ENCODE data around the gene SH3BP1. TPM values are rescaled to one million over a fixed set of nuclear protein-coding genes. Genes with fewer than 3 reads are reported as not detected.
A peak's percentile ranks its signal among the peaks of the same experiment; 100 is the strongest.

Gene SH3BP1
- total and polyA plus RNA-seq, 7 experiments from 2014 or later, result 12.9 to 157 (median 80.4) TPM

- Mint-ChIP-seq H3K27ac (peak overlapping the region; percentile 91 to 99 (median 97)), H3K36me3 (peaks cover 0 to 5% (median 0%) of the 10 kb centered on the region in 5 donors)
- DNase-seq, result peak; percentile 83 to 96 (median 89)
These were observed 32.2 kb upstream of the SH3BP1 start for GRCh38 chr22:37607010-37607934.

GRCh38 chr22:37607935-37608476 is 31.5 kb upstream of the SH3BP1 start:
- peak overlapping the region; percentile 85 for H3K27ac ChIP-seq (ENCODE audit: low read depth, low read length)
- DNase-seq (no peak), ATAC-seq (no peak)
- intact Hi-C loops (cut with micrococcal nuclease), result loop anchor here (1.0 to 10.0 kb wide), 22 partner anchors 15 to 1264 kb away; partner anchors contain the start of genes EIF3L (in 2 of the 2), NOL12 (in 2 of the 2), RAC2 (in 2 of the 2) and SH3BP1 (in 2 of the 2)
- peaks cover 46 to 47% of the 10 kb centered on the region in 2 donors for H3K4me1 ChIP-seq (ENCODE audit: control insufficient read depth in 2 of 2, insufficient read depth in 2 of 2, low read length in 2 of 2)
- peak overlapping the region; percentile 91 to 99 (median 97) for H3K27ac Mint-ChIP-seq
- H3K4me1 Mint-ChIP-seq, result peaks cover 36 to 73% (median 58%) of the 10 kb centered on the region in 7 donors
- ChIA-PET CTCF (interaction anchor here (0.6 to 6.0 kb wide), 19 partner anchors 13 to 255 kb away, joined by 3 to 36 read pairs (median 5); partner anchors contain the start of genes MFNG, NOL12 and PDXP), POLR2A (interaction anchor here (0.6 to 5.6 kb wide), 27 partner anchors 8 to 1144 kb away, joined by 3 to 74 read pairs (median 5); partner anchors contain the start of genes ANKRD54, EIF3L, LGALS1 and LGALS2)
- H3K9me3 ChIP-seq (ENCODE audit: control insufficient read depth in 2 of 3, low read length in 3 of 3), result no peaks in the 10 kb centered on the region
- peaks cover 0 to 3% (median 0%) of the 10 kb centered on the region in 3 experiments for H3K36me3 ChIP-seq (ENCODE audit: control insufficient read depth in 2 of 3, insufficient read depth in 3 of 3, low read length in 3 of 3)
- H3K4me3 Mint-ChIP-seq, result peak overlapping the region; percentile 80 to 97 (median 90)
- peak overlapping the region; percentile 81 for H3K4me3 ChIP-seq (ENCODE audit: low read length)
- no peaks in the 10 kb centered on the region for H3K27me3 ChIP-seq (ENCODE audit: control insufficient read depth in 2 of 2, insufficient read depth in 2 of 2, low read length in 2 of 2)
- H3K27me3 Mint-ChIP-seq, result peaks cover 0 to 8% (median 0%) of the 10 kb centered on the region in 5 donors
- peaks cover 0 to 5% (median 0%) of the 10 kb centered on the region in 5 donors for H3K36me3 Mint-ChIP-seq
- H3K9me3 Mint-ChIP-seq, result peaks cover 0 to 2% (median 0%) of the 10 kb centered on the region in 11 donors

More at GRCh38 chr22:37607010-37607934, 32.2 kb upstream of the SH3BP1 start:
- intact Hi-C loops (cut with micrococcal nuclease), result loop anchor here (1.0 to 10.0 kb wide), 8 partner anchors 140 to 1265 kb away; partner anchors contain the start of genes RAC2 (in 2 of the 2), CBX6 (in 1 of the 2), EIF3D (in 1 of the 2) and JOSD1 (in 1 of the 2)
- Mint-ChIP-seq H3K4me3 (peak overlapping the region; percentile 77 to 97 (median 89)), H3K27me3 (peaks cover 0 to 15% (median 0%) of the 10 kb centered on the region in 5 donors), H3K9me3 (peaks cover 0 to 2% (median 0%) of the 10 kb centered on the region in 11 donors), H3K4me1 (peaks cover 43 to 80% (median 63%) of the 10 kb centered on the region in 7 donors)
- Histone ChIP-seq H3K27ac (ENCODE audit: low read depth, low read length) (peak overlapping the region; percentile 85), H3K36me3 (ENCODE audit: control insufficient read depth in 2 of 3, insufficient read depth in 3 of 3, low read length in 3 of 3) (no peaks in the 10 kb centered on the region), H3K4me3 (ENCODE audit: low read length) (peak overlapping the region; percentile 60), H3K9me3 (ENCODE audit: control insufficient read depth in 2 of 3, low read length in 3 of 3) (no peaks in the 10 kb centered on the region), H3K4me1 (ENCODE audit: control insufficient read depth in 2 of 2, insufficient read depth in 2 of 2, low read length in 2 of 2) (peaks cover 46 to 47% of the 10 kb centered on the region in 2 donors), H3K27me3 (ENCODE audit: control insufficient read depth in 2 of 2, insufficient read depth in 2 of 2, low read length in 2 of 2) (no peaks in the 10 kb centered on the region)
- POLR2A ChIA-PET, result interaction anchor here (0.6 to 5.6 kb wide), 32 partner anchors 8 to 1144 kb away, joined by 3 to 74 read pairs (median 5); partner anchors contain the start of genes ANKRD54, EIF3L, LGALS1 and LGALS2
- ATAC-seq, result peak; percentile 39
- CTCF ChIA-PET, result interaction anchor here (0.6 to 6.0 kb wide), 36 partner anchors 14 to 369 kb away, joined by 3 to 36 read pairs (median 4); partner anchors contain the start of genes LGALS2, MFNG, NOL12 and PDXP

- peaks cover 0 to 2% (median 0%) of the 10 kb centered on the region in 11 donors for H3K9me3 Mint-ChIP-seq
- ATAC-seq (peak; percentile 89), DNase-seq (peak; percentile 92 to 99 (median 97))
- H3K27ac Mint-ChIP-seq, result peak within 1 kb of the TSS; percentile 93 to 99 (median 97)
- peak within 1 kb of the TSS; percentile 88 to 97 (median 93) for H3K4me3 Mint-ChIP-seq
- peak within 1 kb of the TSS; percentile 85 for H3K27ac ChIP-seq (ENCODE audit: low read depth, low read length)
- peaks cover 0 to 6% (median 0%) of the 10 kb centered on the region in 5 donors for H3K27me3 Mint-ChIP-seq
- H3K27me3 ChIP-seq (ENCODE audit: control insufficient read depth in 2 of 2, insufficient read depth in 2 of 2, low read length in 2 of 2), result no peaks in the 10 kb centered on the region
- peaks cover 36 to 72% (median 57%) of the 10 kb centered on the region in 7 donors for H3K4me1 Mint-ChIP-seq
- ChIA-PET CTCF (interaction anchor here (0.6 to 6.0 kb wide), 19 partner anchors 12 to 832 kb away, joined by 3 to 36 read pairs (median 5); partner anchors contain the start of genes IFT27, MFNG, NOL12 and PDXP), POLR2A (interaction anchor here (0.5 to 5.6 kb wide), 29 partner anchors 9 to 374 kb away, joined by 3 to 74 read pairs (median 5); partner anchors contain the start of genes ANKRD54, EIF3L, LGALS1 and LGALS2)
- intact Hi-C loops (cut with micrococcal nuclease), result loop anchor here (1.0 to 10.0 kb wide), 21 partner anchors 15 to 1264 kb away; partner anchors contain the start of genes EIF3L (in 2 of the 2), NOL12 (in 2 of the 2), RAC2 (in 2 of the 2) and SH3BP1 (in 2 of the 2)
- peaks cover 0 to 5% (median 0%) of the 10 kb centered on the region in 5 donors for H3K36me3 Mint-ChIP-seq
- peaks cover 0 to 6% (median 0%) of the 10 kb centered on the region in 3 experiments for H3K36me3 ChIP-seq (ENCODE audit: control insufficient read depth in 2 of 3, insufficient read depth in 3 of 3, low read length in 3 of 3)
- H3K4me3 ChIP-seq (ENCODE audit: low read length), result peak within 1 kb of the TSS; percentile 81
- H3K9me3 ChIP-seq (ENCODE audit: control insufficient read depth in 2 of 3, low read length in 3 of 3), result no peaks in the 10 kb centered on the region
- H3K4me1 ChIP-seq (ENCODE audit: control insufficient read depth in 2 of 2, insufficient read depth in 2 of 2, low read length in 2 of 2), result peaks cover 46 to 47% of the 10 kb centered on the region in 2 donors
These were observed 30.8 kb upstream of the SH3BP1 start, which contains the start of gene GGA1 for GRCh38 chr22:37608477-37609239. Gene GGA1 (plus strand): TSS chr22:37608834. CDS start chr22:37608861, 27 bp downstream.

GRCh38 chr22:37609240-37610152 is 30.0 kb upstream of the SH3BP1 start:
- Histone ChIP-seq H3K9me3 (ENCODE audit: control insufficient read depth in 2 of 3, low read length in 3 of 3) (no peaks in the 10 kb centered on the region), H3K27me3 (ENCODE audit: control insufficient read depth in 2 of 2, insufficient read depth in 2 of 2, low read length in 2 of 2) (no peaks in the 10 kb centered on the region), H3K4me1 (ENCODE audit: control insufficient read depth in 2 of 2, insufficient read depth in 2 of 2, low read length in 2 of 2) (peaks cover 41% of the 10 kb centered on the region in 2 donors), H3K27ac (ENCODE audit: low read depth, low read length) (peak overlapping the region; percentile 85), H3K36me3 (ENCODE audit: control insufficient read depth in 2 of 3, insufficient read depth in 3 of 3, low read length in 3 of 3) (peaks cover 0 to 14% (median 0%) of the 10 kb centered on the region in 3 experiments), H3K4me3 (ENCODE audit: low read length) (peak overlapping the region; percentile 81)
- CTCF ChIA-PET, result interaction anchor here (0.6 to 6.0 kb wide), 9 partner anchors 12 to 123 kb away, joined by 3 to 36 read pairs (median 8); partner anchors contain the start of genes MFNG and NOL12
- H3K4me3 Mint-ChIP-seq, result peak overlapping the region; percentile 87 to 97 (median 93)
- peak overlapping the region; percentile 80 to 98 (median 93) for H3K27ac Mint-ChIP-seq
- peaks cover 0 to 2% (median 0%) of the 10 kb centered on the region in 5 donors for H3K36me3 Mint-ChIP-seq
- intact Hi-C loops (cut with micrococcal nuclease), result loop anchor here (2.0 to 10.0 kb wide), 9 partner anchors 138 to 1263 kb away; partner anchors contain the start of genes RAC2 (in 2 of the 2), CBX6 (in 1 of the 2), EIF3D (in 1 of the 2) and EIF3L (in 1 of the 2)
- H3K4me1 Mint-ChIP-seq, result peaks cover 29 to 65% (median 51%) of the 10 kb centered on the region in 7 donors
- DNase-seq, result peak in 2 of 9 donors; percentile 49
- no peak for ATAC-seq
- H3K9me3 Mint-ChIP-seq, result peaks cover 0 to 2% (median 0%) of the 10 kb centered on the region in 11 donors
- H3K27me3 Mint-ChIP-seq, result peaks cover 0 to 2% (median 0%) of the 10 kb centered on the region in 5 donors
- POLR2A ChIA-PET, result interaction anchor here (0.5 to 5.6 kb wide), 19 partner anchors 8 to 344 kb away, joined by 3 to 74 read pairs (median 12); partner anchors contain the start of genes ANKRD54, LGALS1, MFNG and NOL12
